ENCODE results near the gene BAD.

- TF ChIP-seq CTCF (conservative IDR thresholded peaks at IDR 0.05 in 1 of 2, IDR thresholded peaks at IDR 0.05 in 1 of 2; ENCODE audit: extremely low read depth in 1 of 2, insufficient read depth in 1 of 2, low read depth in 1 of 2, low read length in 2 of 2) (no peak), EZH2 (IDR thresholded peaks at IDR 0.05; ENCODE audit: borderline replicate concordance, low read length) (peak; percentile 49)
These were observed 8.2 kb upstream of the BAD start for GRCh38 chr11:64292460-64293254.

Measured in mammary epithelial cell (primary cell).